HepG2 (cell line): ENCODE data around the gene IQCN. TPM values are rescaled to one million over a fixed set of nuclear protein-coding genes. Genes with fewer than 3 reads are reported as not detected.

Experiments used
- ATAC-seq: fragments of 200-7000 bp; cut with Tn5 transposase; 3 replicates; pipeline ENCODE4 v1.9.1; 2020; ENCODE audit warnings: mild to moderate bottlenecking, moderate library complexity
- BruUV-seq: library from RNA; stranded (reverse); fragments of 400-500 nt; replicated peaks from 2 replicates; lab custom pipeline; 2021; lab: Mats Ljungman, UMichigan
- CTCF ChIA-PET: fragments of 300-600 bp; formaldehyde crosslinking; extraction: SDS; loops from one replicate; lab custom pipeline; 2021; ENCODE audit warnings: low total read pairs, inconsistent platforms, low intra/inter-chr PET ratio; lab: Yijun Ruan, JAX
- POLR2A ChIA-PET: fragments of 350-600 bp; sonication (Branson Sonifier 250); formaldehyde crosslinking; loops from one replicate; lab custom pipeline; 2020; ENCODE audit warnings: antibody characterized with exemption, inconsistent platforms; lab: Yijun Ruan, JAX
- DNase-seq: peaks from one replicate; pipeline ENCODE4 v3.0.0-alpha.2; 2015; ENCODE audit warnings: low spot score
- FAIRE-seq: peaks from 3 replicates; lab custom pipeline; 2011; peaks lifted over from hg19 to GRCh38; lab: Jason Lieb, UNC
- H2AFZ ChIP-seq: one replicate; pipeline ENCODE4 v1.6.1; 2011; ENCODE audit warnings: low read length, inconsistent platforms
- H3K27ac ChIP-seq: fragments of 300-600 bp; 3 replicates; pipeline ENCODE4 v1.8.0; 2011; ENCODE audit warnings: mixed run types, mild to moderate bottlenecking, mixed read lengths, low read length, inconsistent platforms; ENCODE audit not compliant: insufficient read depth; ENCODE audit errors: extremely low read length
- H3K27me3 ChIP-seq, 2 experiments: fragments of 200-600 bp in 1 of 2; 2 replicates in 1 of 2; 3 replicates in 1 of 2; pipeline versions ENCODE4 v1.6.0 to v1.8.0; 2011; ENCODE audit warnings: low read length in 2 of 2, mild to moderate bottlenecking in 2 of 2, moderate library complexity in 2 of 2, inconsistent platforms in 1 of 2; ENCODE audit not compliant: insufficient read depth in 2 of 2, control insufficient read depth in 1 of 2
- H3K36me3 ChIP-seq, 2 experiments: fragments of 200-600 bp in 1 of 2; replicated peaks in 1 of 2; 2 replicates in 1 of 2; 3 replicates in 1 of 2; pipeline versions ENCODE4 v1.5.1 to v1.8.0; 2011; ENCODE audit warnings: low read length in 2 of 2, inconsistent platforms in 1 of 2; ENCODE audit not compliant: insufficient read depth in 2 of 2, control insufficient read depth in 1 of 2
- H3K4me1 ChIP-seq: 2 replicates; pipeline ENCODE4 v1.5.1; 2012; ENCODE audit warnings: low read length, inconsistent platforms; ENCODE audit not compliant: insufficient read depth
- H3K4me2 ChIP-seq: 2 replicates; pipeline ENCODE4 v1.6.0; 2011; ENCODE audit warnings: low read depth, low read length, inconsistent platforms
- H3K4me3 ChIP-seq, 3 experiments: fragments of 200-600 bp in 1 of 3; sonication (generic), shearing (Covaris generic) in 1 of 3; replicated peaks in 1 of 3; 2 replicates each; pipeline ENCODE4 v1.5.1; 2011 to 2016; ENCODE audit warnings: low read length in 3 of 3, inconsistent platforms in 2 of 3, low read depth in 2 of 3, mild to moderate bottlenecking in 2 of 3, control low read depth in 1 of 3, mixed read lengths in 1 of 3; ENCODE audit not compliant: insufficient read depth in 1 of 3
- H3K79me2 ChIP-seq: one replicate; pipeline ENCODE4 v1.6.1; 2011; ENCODE audit warnings: low read length, inconsistent platforms; ENCODE audit not compliant: insufficient read depth
- H3K9ac ChIP-seq: 2 replicates; pipeline ENCODE4 v1.6.0; 2011; ENCODE audit warnings: mild to moderate bottlenecking, low read depth, low read length, inconsistent platforms; ENCODE audit not compliant: insufficient read depth
- H3K9me3 ChIP-seq: 2 replicates; pipeline ENCODE4 v1.5.1; 2012; ENCODE audit warnings: mild to moderate bottlenecking, low read length
- H4K20me1 ChIP-seq: 2 replicates; pipeline ENCODE4 v1.6.0; 2011; ENCODE audit warnings: inconsistent platforms, mild to moderate bottlenecking, low read length, moderate library complexity; ENCODE audit not compliant: insufficient read depth
- AGO1 ChIP-seq: fragments of 200-400 bp; formaldehyde crosslinking; IDR thresholded peaks from 2 replicates; pipeline ENCODE4 v1.6.1; 2017; ENCODE audit warnings: mild to moderate bottlenecking, low read depth, low read length, moderate library complexity; ENCODE audit not compliant: poor library complexity, severe bottlenecking
- AGO2 ChIP-seq: fragments of 200-400 bp; formaldehyde crosslinking; optimal IDR thresholded peaks from 2 replicates; pipeline ENCODE3; 2017; ENCODE audit warnings: mild to moderate bottlenecking, low read depth, low read length, moderate library complexity
- HOXA3 ChIP-seq: sonication (generic); formaldehyde crosslinking; IDR thresholded peaks from 2 replicates; pipeline ENCODE4 v1.5.0; 2020; ENCODE audit warnings: missing genetic modification reagents
- NFE2L1 ChIP-seq: sonication (generic); formaldehyde crosslinking; IDR thresholded peaks from 2 replicates; pipeline ENCODE4 v1.4.0; 2020; ENCODE audit warnings: missing genetic modification reagents, mild to moderate bottlenecking, borderline replicate concordance
- POLR2A ChIP-seq, 2 experiments: IDR thresholded peaks; 2 replicates each; pipeline ENCODE4 v1.6.1; 2011; ENCODE audit warnings: low read depth in 2 of 2, low read length in 2 of 2, mild to moderate bottlenecking in 1 of 2, moderate library complexity in 1 of 2; ENCODE audit not compliant: insufficient read depth in 1 of 2
- SRSF9 ChIP-seq: fragments of 200-400 bp; formaldehyde crosslinking; IDR thresholded peaks from 2 replicates; pipeline ENCODE4 v1.6.1; 2018; ENCODE audit warnings: borderline replicate concordance, mild to moderate bottlenecking, low read depth, low read length; ENCODE audit not compliant: insufficient read depth, poor library complexity, severe bottlenecking
- TBP ChIP-seq: sonication (generic); formaldehyde crosslinking; IDR thresholded peaks from 2 replicates; pipeline ENCODE4 v1.5.0; 2020; ENCODE audit warnings: missing genetic modification reagents
- TOPORS ChIP-seq: sonication (generic); formaldehyde crosslinking; IDR thresholded peaks from 2 replicates; pipeline ENCODE4 v1.8.0; 2023; ENCODE audit warnings: mild to moderate bottlenecking, missing genetic modification reagents
- ZBTB33 ChIP-seq: sonication (generic); formaldehyde crosslinking; IDR thresholded peaks from 2 replicates; pipeline ENCODE4 v1.4.0; 2020; ENCODE audit warnings: missing genetic modification reagents
- ZBTB43 ChIP-seq: sonication (generic); formaldehyde crosslinking; conservative IDR thresholded peaks from 2 replicates; pipeline ENCODE4 v1.4.0; 2020; ENCODE audit warnings: missing genetic modification reagents
- ZC3H13 ChIP-seq: sonication (generic); formaldehyde crosslinking; IDR thresholded peaks from 2 replicates; pipeline ENCODE4 v1.8.1; 2023; ENCODE audit warnings: mild to moderate bottlenecking, missing genetic modification reagents, moderate library complexity
- ZNF567 ChIP-seq: sonication (generic); formaldehyde crosslinking; IDR thresholded peaks from 2 replicates; pipeline ENCODE4 v1.8.1; 2023; ENCODE audit warnings: mild to moderate bottlenecking, missing genetic modification reagents, borderline replicate concordance
- ZNF609 ChIP-seq: sonication (generic); formaldehyde crosslinking; IDR thresholded peaks from 2 replicates; pipeline ENCODE4 v1.4.0; 2020; ENCODE audit warnings: mild to moderate bottlenecking, missing genetic modification reagents, borderline replicate concordance
- WGBS: methylation state at CpG from one replicate; pipeline ENCODE4 v1.1.6; 2017; ENCODE audit warnings: low lambda C conversion rate; 5-methylcytosine and 5-hydroxymethylcytosine counted together
- in situ Hi-C: cut with HindIII; loops from 2 replicates; pipeline ENCODE4 v1.10.0; 2017; ENCODE audit warnings: low pct_unique_long_range_greater_than_20kb; ENCODE audit not compliant: extremely low pct_ligation_motif_present
- intact Hi-C: fragments of 100-400 bp; cut with micrococcal nuclease; formaldehyde crosslinking; loops from one replicate; pipeline ENCODE4 v1.10.0; 2022; ENCODE audit not compliant: unreplicated experiment
- polyA plus RNA-seq, 8 experiments: library from polyadenylated mRNA; depleted of rRNA in 3 of 8; stranded (reverse) in 7 of 8; unstranded in 1 of 8; fragments of >200 nt; fragmentation: Illumina TruSeq in 4 of 8; extraction: Trizol in 4 of 8; gene quantifications; 2 replicates each; pipeline versions ENCODE4 v1.2.1 to v1.2.3, GENCODE V29; 2011 to 2016; ENCODE audit warnings: low read depth in 4 of 8, missing spikeins in 1 of 8, mixed read lengths in 1 of 8; ENCODE audit not compliant: insufficient read depth in 1 of 8
- total RNA-seq, 5 experiments: library from RNA; depleted of rRNA; stranded (reverse); fragments of >200 nt; fragmentation: Illumina TruSeq; extraction: Trizol; gene quantifications; 2 replicates each; pipeline ENCODE4 v1.2.3, GENCODE V29; 2016; ENCODE audit warnings: low read depth in 1 of 5

The IQCN gene
- total and polyA plus RNA-seq, 2 of the 13 experiments (the other 11 are each of a cell fraction or from before 2014, with no cell fraction given) = 0.04 to 0.18 TPM

DNA sequence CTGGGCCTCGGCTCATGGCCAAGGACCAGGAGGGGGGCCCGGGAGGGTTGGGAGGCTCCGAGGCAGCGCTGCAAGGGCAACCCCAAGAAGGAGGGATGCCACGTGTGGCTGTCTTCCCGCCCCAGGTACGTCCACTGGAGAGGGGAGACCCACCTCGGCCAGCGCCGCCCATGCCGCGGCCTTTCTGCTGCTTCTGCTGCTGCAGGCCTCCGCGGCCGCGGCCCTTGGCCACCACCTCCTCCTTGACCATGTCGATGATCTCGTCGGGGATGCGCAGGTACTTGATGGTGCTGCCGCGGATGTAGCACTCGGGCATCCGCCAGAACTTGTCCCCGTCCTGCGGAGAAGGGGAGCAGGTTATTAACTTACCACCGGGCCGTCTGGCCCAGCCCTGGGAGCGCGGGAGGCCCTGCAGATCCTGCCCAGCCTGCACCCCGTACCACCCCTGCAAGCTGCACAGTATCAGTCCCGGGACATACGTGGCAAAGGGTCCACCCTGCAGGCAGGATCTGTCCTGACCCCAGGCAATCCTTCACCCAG is 35.3 kb upstream of the IQCN start:
- FAIRE-seq = no peak
- no TSS peak for BruUV-seq
- CTCF ChIA-PET = no interaction called here
- Histone ChIP-seq H3K27me3 (no peaks in the 10 kb centered on the region), H3K4me1 (peaks cover 74% of the 10 kb centered on the region), H3K79me2 (no peaks in the 10 kb centered on the region), H3K9ac (no peak overlapping the region)
- ATAC-seq = no peak
- WGBS = over 99% methylated on average over 28 of the region's 33 CpGs
- in situ Hi-C loops = no loop called here
- peak; percentile 31; the same call in 1 of the 2 replicates for TF ChIP-seq ZBTB33
- no peak for TF ChIP-seq TOPORS (CRISPR knock-in tag)
- TF ChIP-seq ZNF609 = no peak
- 0 out of 2 replicates have a peak, but pooled peaks have one; percentile 16 for TF ChIP-seq ZC3H13
- peak; percentile 82 for TF ChIP-seq AGO1
- TF ChIP-seq HOXA3 = 0 out of 2 replicates have a peak, but pooled peaks have one; percentile 29
- no peak for TF ChIP-seq SRSF9
- TF ChIP-seq ZNF567 = no peak
- peak; percentile 69 for TF ChIP-seq AGO2
- no peak for TF ChIP-seq ZBTB43 (CRISPR knock-in tag)
- no peak for TF ChIP-seq NFE2L1 (CRISPR knock-in tag)
- TF ChIP-seq TBP (CRISPR knock-in tag) = no peak
- TF ChIP-seq POLR2A (IDR thresholded peaks at IDR 0.05; ENCODE audit: insufficient read depth in 1 of 2, low read depth in 2 of 2, low read length in 2 of 2) = 0 out of 4 replicates have a peak, but pooled peaks of 1 of the 2 experiments have one; percentile 39
- TF ChIP-seq, all 625 proteins: peak for 6
- Histone ChIP-seq H3K9me3 (no peaks in the 10 kb centered on the region), H4K20me1 (no peaks in the 10 kb centered on the region), H2AFZ (no peak overlapping the region), H3K36me3 (peaks cover 6 to 28% of the 10 kb centered on the region in 2 experiments; a peak in 4 of 5 replicates), H3K4me2 (no peak overlapping the region), H3K4me3 (no peak overlapping the region), H3K27ac (no peak overlapping the region)
- intact Hi-C loops = no loop called here
- POLR2A ChIA-PET = interaction anchor here (0.6 kb wide), 1 partner anchor 31 kb away, joined by 3 read pairs; no protein-coding TSS in a partner anchor
- no peak for DNase-seq
